B cell (primary cell): ENCODE data around the gene TBC1D4. TPM values are rescaled to one million over a fixed set of nuclear protein-coding genes. Genes with fewer than 3 reads are reported as not detected.

Experiments used
- ATAC-seq: fragments of 200-7000 bp; cut with Tn5 transposase; one replicate; pipeline ENCODE4 v1.10.0; 2021; ENCODE audit warnings: low read depth, mild to moderate bottlenecking, moderate number of reproducible peaks, moderate library complexity
- CTCF ChIA-PET: fragments of 350-600 bp; sonication (Branson Sonifier 250); formaldehyde crosslinking; loops from one replicate; lab custom pipeline; 2021; ENCODE audit warnings: antibody characterized with exemption, inconsistent platforms; lab: Charles Lee
- POLR2A ChIA-PET: fragments of 350-600 bp; sonication (Branson Sonifier 250); formaldehyde crosslinking; loops from one replicate; lab custom pipeline; 2021; ENCODE audit warnings: antibody characterized with exemption; lab: Charles Lee
- DNase-seq: peaks from one replicate; pipeline ENCODE4 v3.0.0; 2013
- H2AFZ ChIP-seq: 2 replicates; pipeline ENCODE4 v1.6.1; 2012; ENCODE audit warnings: mild to moderate bottlenecking, low read depth, low read length; ENCODE audit not compliant: insufficient read depth, poor library complexity, severe bottlenecking
- H3K27ac ChIP-seq, 2 donors: 1 replicate in 1 of 2; 2 replicates in 1 of 2; pipeline ENCODE4 v1.5.1; 2012 to 2013; ENCODE audit warnings: low read length in 2 of 2, mild to moderate bottlenecking in 2 of 2, moderate library complexity in 1 of 2
- H3K27me3 ChIP-seq, 4 experiments: fragments of 200-600 bp in 1 of 4; sonication (generic) in 1 of 4; replicated peaks in 1 of 4; 1 replicate in 2 of 4; 2 replicates in 2 of 4; pipeline versions ENCODE4 v1.6.1 to v1.7.0; 2013 to 2016; ENCODE audit warnings: low read length in 3 of 4, mild to moderate bottlenecking in 2 of 4, mixed read lengths in 1 of 4, moderate library complexity in 1 of 4; ENCODE audit not compliant: insufficient read depth in 4 of 4, control insufficient read depth in 3 of 4; ENCODE audit errors: control extremely low read depth in 1 of 4
- H3K36me3 ChIP-seq, 2 experiments: replicated peaks in 1 of 2; 1 replicate in 1 of 2; 2 replicates in 1 of 2; pipeline versions ENCODE4 v1.6.1 to v1.7.1; 2013; ENCODE audit warnings: low read length in 1 of 2; ENCODE audit not compliant: insufficient read depth in 2 of 2, control insufficient read depth in 1 of 2; ENCODE audit errors: control extremely low read depth in 1 of 2, extremely low read depth in 1 of 2
- H3K4me1 ChIP-seq, 2 donors: fragments of 200-600 bp in 1 of 2; sonication (generic) in 1 of 2; 1 replicate in 1 of 2; 2 replicates in 1 of 2; pipeline versions ENCODE4 v1.5.1 to v1.6.1; 2013 to 2017; ENCODE audit warnings: low read length in 2 of 2; ENCODE audit not compliant: control insufficient read depth in 2 of 2, insufficient read depth in 2 of 2
- H3K4me2 ChIP-seq: replicated peaks from 2 replicates; pipeline ENCODE3; 2012; ENCODE audit warnings: mild to moderate bottlenecking, low read depth, low read length; ENCODE audit not compliant: poor library complexity, severe bottlenecking
- H3K4me3 ChIP-seq, 5 experiments: fragments of 200-600 bp in 1 of 5; sonication (generic) in 1 of 5; 1 replicate in 3 of 5; 2 replicates in 2 of 5; pipeline versions ENCODE4 v1.5.1 to v1.7.0; 2011 to 2016; ENCODE audit warnings: low read length in 4 of 5, mild to moderate bottlenecking in 4 of 5, low read depth in 2 of 5, control low read depth in 1 of 5, moderate library complexity in 1 of 5; ENCODE audit not compliant: insufficient read depth in 1 of 5; ENCODE audit errors: control extremely low read depth in 1 of 5, extremely low read depth in 1 of 5
- H3K79me2 ChIP-seq: fragments of 200-600 bp; sonication (generic); one replicate; pipeline ENCODE4 v1.6.0; 2016; ENCODE audit warnings: low read length; ENCODE audit not compliant: control insufficient read depth, insufficient read depth
- H3K9ac ChIP-seq: fragments of 200-600 bp; sonication (generic); 2 replicates; pipeline ENCODE4 v1.6.1; 2017; ENCODE audit warnings: mild to moderate bottlenecking, low read length, moderate library complexity
- H3K9me3 ChIP-seq, 3 donors: one replicate each; pipeline versions ENCODE4 v1.6.1 to v1.7.1; 2013; ENCODE audit warnings: low read length in 2 of 3; ENCODE audit not compliant: control insufficient read depth in 2 of 3, insufficient read depth in 1 of 3; ENCODE audit errors: control extremely low read depth in 1 of 3
- H4K20me1 ChIP-seq: 2 replicates; pipeline ENCODE4 v1.6.0; 2012; ENCODE audit warnings: mild to moderate bottlenecking, low read length; ENCODE audit not compliant: insufficient read depth, control insufficient read depth, poor library complexity, severe bottlenecking
- H3K27ac Mint-ChIP-seq: one replicate; pipeline ENCODE4 v1.8.0; 2021; ENCODE audit warnings: mixed read lengths
- H3K27me3 Mint-ChIP-seq: one replicate; pipeline ENCODE4 v1.8.0; 2021; ENCODE audit warnings: mixed read lengths
- H3K4me1 Mint-ChIP-seq: one replicate; pipeline ENCODE4 v1.8.0; 2021; ENCODE audit warnings: mixed read lengths
- H3K4me3 Mint-ChIP-seq: one replicate; pipeline ENCODE4 v1.8.0; 2021; ENCODE audit warnings: mixed read lengths
- H3K9me3 Mint-ChIP-seq: one replicate; pipeline ENCODE4 v1.8.0; 2022; ENCODE audit warnings: mixed read lengths; ENCODE audit not compliant: insufficient read depth
- EZH2 ChIP-seq: IDR thresholded peaks from 2 replicates; pipeline ENCODE4 v1.6.1; 2012; ENCODE audit warnings: borderline replicate concordance, low read depth, mild to moderate bottlenecking, moderate library complexity, low read length; ENCODE audit not compliant: insufficient read depth, poor library complexity, severe bottlenecking
- WGBS: methylation state at CpG from one replicate; pipeline ENCODE4 v1.1.5; 2013; ENCODE audit warnings: missing lambda C conversion rate; ENCODE audit not compliant: insufficient coverage; 5-methylcytosine and 5-hydroxymethylcytosine counted together
- intact Hi-C: fragments of 100-400 bp; cut with micrococcal nuclease; formaldehyde crosslinking; loops from one replicate; pipeline ENCODE4 v1.10.0; 2022
- polyA plus RNA-seq: library from polyadenylated mRNA; depleted of rRNA; stranded (reverse); fragments of >200 nt; gene quantifications from 2 replicates; pipeline ENCODE4 v1.2.3, GENCODE V29; 2012
- total RNA-seq, 2 donors: library from RNA; stranded (reverse); fragments of 120-200 nt in 1 of 2; gene quantifications; 1 replicate in 1 of 2; 2 replicates in 1 of 2; pipeline versions ENCODE4 v1.2.3 to v1.2.4, GENCODE V29; 2013 to 2022
- TF ChIP-seq, protein P1 (sequence below): fragments of 200-600 bp; IDR thresholded peaks from one replicate; pipeline ENCODE4 v1.8.0; 2022; ENCODE audit warnings: antibody characterized with exemption, mild to moderate bottlenecking

TBC1D4 gene
- total and polyA plus RNA-seq, 2 donors (not counting 1 experiment from before 2014, with no cell fraction given), result 1.6 to 3.5 TPM

GRCh38 chr13:75368167-75368566, 113.8 kb downstream of the TBC1D4 start:
- CTCF ChIA-PET, result interaction anchor here (1.3 kb wide), 1 partner anchor 114 kb away, joined by 3 read pairs; the partner anchor contains the start of gene TBC1D4
- ATAC-seq, result no peak
- H3K79me2 ChIP-seq, result no peaks in the 10 kb centered on the region

More at GRCh38 chr13:75368167-75368566, 113.8 kb downstream of the TBC1D4 start:
- intact Hi-C loops, result no loop called here
- Histone ChIP-seq H3K9me3 (no peaks in the 10 kb centered on the region), H3K4me1 (no peaks in the 10 kb centered on the region), H3K9ac (no peak overlapping the region), H3K4me3 (no peak overlapping the region), H3K27ac (no peak overlapping the region), H4K20me1 (no peaks in the 10 kb centered on the region), H3K4me2 (no peak overlapping the region), H3K36me3 (no peaks in the 10 kb centered on the region), H3K27me3 (no peaks in the 10 kb centered on the region), H2AFZ (no peak overlapping the region)
- Mint-ChIP-seq H3K4me1 (peaks cover 6% of the 10 kb centered on the region), H3K9me3 (no peaks in the 10 kb centered on the region), H3K27ac (no peak overlapping the region), H3K27me3 (peaks cover 10% of the 10 kb centered on the region), H3K4me3 (no peak overlapping the region)
- DNase-seq, result no peak
- TF ChIP-seq, protein P1, sequence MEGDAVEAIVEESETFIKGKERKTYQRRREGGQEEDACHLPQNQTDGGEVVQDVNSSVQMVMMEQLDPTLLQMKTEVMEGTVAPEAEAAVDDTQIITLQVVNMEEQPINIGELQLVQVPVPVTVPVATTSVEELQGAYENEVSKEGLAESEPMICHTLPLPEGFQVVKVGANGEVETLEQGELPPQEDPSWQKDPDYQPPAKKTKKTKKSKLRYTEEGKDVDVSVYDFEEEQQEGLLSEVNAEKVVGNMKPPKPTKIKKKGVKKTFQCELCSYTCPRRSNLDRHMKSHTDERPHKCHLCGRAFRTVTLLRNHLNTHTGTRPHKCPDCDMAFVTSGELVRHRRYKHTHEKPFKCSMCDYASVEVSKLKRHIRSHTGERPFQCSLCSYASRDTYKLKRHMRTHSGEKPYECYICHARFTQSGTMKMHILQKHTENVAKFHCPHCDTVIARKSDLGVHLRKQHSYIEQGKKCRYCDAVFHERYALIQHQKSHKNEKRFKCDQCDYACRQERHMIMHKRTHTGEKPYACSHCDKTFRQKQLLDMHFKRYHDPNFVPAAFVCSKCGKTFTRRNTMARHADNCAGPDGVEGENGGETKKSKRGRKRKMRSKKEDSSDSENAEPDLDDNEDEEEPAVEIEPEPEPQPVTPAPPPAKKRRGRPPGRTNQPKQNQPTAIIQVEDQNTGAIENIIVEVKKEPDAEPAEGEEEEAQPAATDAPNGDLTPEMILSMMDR, result no peak
- TF ChIP-seq EZH2, result no peak
- POLR2A ChIA-PET, result no interaction called here
- WGBS, result 25% methylated on average over 2 of the region's 3 CpGs
